B cell (primary cell): ENCODE data around the gene MAPK4.

Source experiments
- CTCF ChIP-seq: fragments of 200-600 bp; IDR thresholded peaks from one replicate; pipeline ENCODE4 v1.8.0; 2022; ENCODE audit warnings: antibody characterized with exemption, mild to moderate bottlenecking
- EZH2 ChIP-seq: IDR thresholded peaks from 2 replicates; pipeline ENCODE4 v1.6.1; 2012; ENCODE audit warnings: borderline replicate concordance, low read depth, mild to moderate bottlenecking, moderate library complexity, low read length; ENCODE audit not compliant: insufficient read depth, poor library complexity, severe bottlenecking

DNA sequence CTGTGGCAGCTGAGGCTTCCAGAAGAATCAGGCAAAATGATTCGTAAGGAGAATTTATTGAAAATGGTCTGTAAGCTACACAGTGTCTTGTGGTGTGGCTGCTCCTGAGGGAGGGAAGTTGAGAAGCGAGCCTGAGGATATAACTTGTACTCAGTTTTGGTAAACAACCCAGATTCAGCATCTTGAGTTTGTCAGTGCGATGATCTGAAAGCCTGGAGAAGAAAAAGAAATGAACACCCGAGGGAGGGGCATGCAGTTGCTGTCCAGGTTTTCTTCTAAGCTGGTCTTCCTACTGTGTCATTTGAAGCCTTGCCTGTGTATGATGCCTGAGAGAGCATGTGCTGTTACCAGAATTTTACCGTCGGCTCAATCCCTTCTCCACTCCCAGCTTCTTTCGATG, 87.3 kb downstream of the MAPK4 start:
- TF ChIP-seq CTCF, result no peak
- TF ChIP-seq EZH2, result no peak
